ENCODE results near the gene MOG.

- TF ChIP-seq ZNF274 (IDR thresholded peaks at IDR 0.05; ENCODE audit: low read depth, low read length) (no peak), SUZ12 (IDR thresholded peaks at IDR 0.05; ENCODE audit: extremely low read depth, insufficient read depth, insufficient read length) (no peak), YY1 (IDR thresholded peaks at IDR 0.05; ENCODE audit: insufficient read depth, insufficient read length) (no peak)
These were observed 27.3 kb upstream of the MOG start for GRCh38 chr6:29629571-29629970.
